Muscle of leg (tissue), 11 donors: ENCODE measurements around the gene CAPZA2. TPM values are rescaled to one million over a fixed set of nuclear protein-coding genes. Genes with fewer than 3 reads are reported as not detected.
"Not testable (repeated sequence)": the region's sequence is repeated elsewhere in the genome, so short reads cannot be mapped to it uniquely, and the experiment has no call there.

Source experiments
- DNase-seq: peaks from one replicate; pipeline ENCODE4 v3.0.0; 2013
- H3K27ac ChIP-seq: one replicate; pipeline ENCODE4 v1.5.1; 2013; ENCODE audit warnings: mild to moderate bottlenecking, low read length, control low read depth
- H3K27me3 ChIP-seq: one replicate; pipeline ENCODE4 v1.6.1; 2013; ENCODE audit warnings: low read length; ENCODE audit not compliant: control insufficient read depth, insufficient read depth
- H3K36me3 ChIP-seq: one replicate; pipeline ENCODE4 v1.6.1; 2013; ENCODE audit warnings: low read length; ENCODE audit not compliant: control insufficient read depth, insufficient read depth
- H3K4me1 ChIP-seq: one replicate; pipeline ENCODE4 v1.6.1; 2013; ENCODE audit warnings: low read length; ENCODE audit not compliant: control insufficient read depth, insufficient read depth
- H3K4me3 ChIP-seq: one replicate; pipeline ENCODE4 v1.5.1; 2013; ENCODE audit warnings: low read length, control low read depth
- H3K9me3 ChIP-seq: replicated peaks from 2 replicates; pipeline ENCODE4 v1.6.1; 2013; ENCODE audit warnings: low read depth, low read length; ENCODE audit not compliant: control insufficient read depth
- WGBS: methylation state at CpG from one replicate; pipeline ENCODE4 v1.1.5; 2013; ENCODE audit warnings: missing lambda C conversion rate; ENCODE audit not compliant: insufficient coverage; 5-methylcytosine and 5-hydroxymethylcytosine counted together
- polyA plus RNA-seq, 8 donors: library from polyadenylated mRNA; unstranded; fragments of 120-200 nt; gene quantifications; one replicate each; pipeline versions ENCODE4 v1.2.1 to v1.2.3, GENCODE V29; 2013; ENCODE audit warnings: inconsistent platforms in 1 of 8, low replicate concordance in 1 of 8; ENCODE audit not compliant: insufficient read length in 8 of 8, insufficient read depth in 1 of 8
- total RNA-seq: library from RNA; stranded (reverse); fragments of 120-200 nt; gene quantifications from one replicate; pipeline ENCODE4 v1.2.4, GENCODE V29; 2013

CAPZA2 gene
- total and polyA plus RNA-seq, 9 donors, result 151 to 244 (median 184) TPM

DNA sequence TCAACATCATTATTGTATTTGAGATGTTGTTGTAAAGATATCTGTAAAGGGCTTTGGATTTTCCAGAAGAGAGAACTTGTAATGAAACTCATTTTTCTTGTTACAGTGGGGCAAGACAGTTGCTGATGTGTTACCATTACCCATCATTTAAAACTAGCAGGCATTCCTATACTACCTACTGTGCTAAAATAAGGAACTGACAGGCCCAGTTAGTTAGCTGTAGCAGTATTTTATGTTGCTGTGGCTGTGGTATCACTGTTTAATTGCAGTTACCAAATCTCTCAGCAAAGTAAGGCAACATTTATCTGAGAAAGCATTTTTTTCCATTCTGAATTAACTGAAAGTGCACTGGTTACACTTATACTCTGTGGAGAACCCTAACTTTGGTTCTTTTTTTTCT lies 100.8 kb downstream of the CAPZA2 start:
- no peak for DNase-seq
- Histone ChIP-seq H3K27me3 (no peaks in the 10 kb centered on the region), H3K36me3 (no peaks in the 10 kb centered on the region), H3K4me1 (peaks cover under 1% of the 10 kb centered on the region), H3K4me3 (no peak overlapping the region), H3K9me3 (no peaks in the 10 kb centered on the region), H3K27ac (no peak overlapping the region)

DNA sequence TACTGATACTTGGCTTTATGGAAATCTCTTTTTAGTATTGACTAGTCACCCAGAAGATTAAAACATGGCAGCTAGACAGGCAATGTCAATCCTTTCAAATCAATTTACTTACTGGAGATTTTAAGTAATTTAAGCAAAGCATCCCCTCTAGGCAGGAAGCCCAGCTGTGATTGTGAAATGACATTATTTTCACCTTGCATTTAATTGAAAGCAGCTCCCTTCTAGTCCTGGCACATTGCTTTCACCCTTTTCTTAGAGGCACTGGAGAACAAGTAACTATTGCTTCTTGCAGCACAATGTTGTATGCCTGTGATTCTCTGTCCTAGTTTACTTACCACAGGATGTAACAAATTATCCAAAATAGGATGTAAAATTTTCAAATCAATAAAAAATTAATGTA lies 104.2 kb downstream of the CAPZA2 start:
- DNase-seq, result no peak

DNA sequence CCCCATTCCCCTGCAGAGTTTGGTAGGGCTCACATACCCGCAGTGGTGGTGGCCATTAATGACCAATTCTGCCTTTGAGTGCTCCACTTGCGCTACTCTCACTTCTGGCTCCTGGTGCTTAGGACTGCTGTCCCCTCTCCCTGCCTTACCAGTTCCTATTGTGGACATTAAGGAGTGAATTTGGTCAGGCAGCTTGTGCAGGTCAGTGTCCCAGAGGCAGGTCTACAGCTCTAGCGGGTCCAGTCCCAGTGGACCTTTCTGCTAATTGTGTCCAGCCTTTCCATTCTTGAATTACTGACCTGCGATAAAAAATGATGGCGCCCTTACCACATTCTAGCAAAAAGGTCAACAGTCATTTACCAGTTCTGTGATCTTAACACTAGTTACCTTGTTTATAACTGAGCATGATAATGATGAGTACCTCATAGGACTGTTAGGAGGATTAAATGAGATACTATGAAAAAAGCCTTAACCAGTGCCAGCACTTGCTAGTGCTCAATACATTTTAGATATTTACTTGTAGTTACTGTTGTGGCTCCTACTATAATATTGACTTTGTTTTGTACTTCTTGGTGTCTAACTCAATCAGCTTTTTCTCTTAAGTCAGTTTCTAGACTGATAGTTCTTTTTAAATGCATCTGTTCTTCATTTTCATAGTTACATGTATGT lies 105.0 kb downstream of the CAPZA2 start:
- Histone ChIP-seq H3K4me3 (no peak overlapping the region), H3K9me3 (no peaks in the 10 kb centered on the region), H3K36me3 (no peaks in the 10 kb centered on the region), H3K27ac (no peak overlapping the region), H3K4me1 (peaks cover 3% of the 10 kb centered on the region), H3K27me3 (no peaks in the 10 kb centered on the region)
- WGBS, result 91% methylated on average over 3 of the region's 5 CpGs
- no peak for DNase-seq

More for the DNA sequence above, 104.2 kb downstream of the CAPZA2 start:
- no peaks in the 10 kb centered on the region for H3K36me3 ChIP-seq
- H3K27me3 ChIP-seq, result no peaks in the 10 kb centered on the region
- H3K27ac ChIP-seq, result no peak overlapping the region
- H3K4me1 ChIP-seq, result peaks cover 3% of the 10 kb centered on the region
- H3K4me3 ChIP-seq, result no peak overlapping the region
- H3K9me3 ChIP-seq, result no peaks in the 10 kb centered on the region

DNA sequence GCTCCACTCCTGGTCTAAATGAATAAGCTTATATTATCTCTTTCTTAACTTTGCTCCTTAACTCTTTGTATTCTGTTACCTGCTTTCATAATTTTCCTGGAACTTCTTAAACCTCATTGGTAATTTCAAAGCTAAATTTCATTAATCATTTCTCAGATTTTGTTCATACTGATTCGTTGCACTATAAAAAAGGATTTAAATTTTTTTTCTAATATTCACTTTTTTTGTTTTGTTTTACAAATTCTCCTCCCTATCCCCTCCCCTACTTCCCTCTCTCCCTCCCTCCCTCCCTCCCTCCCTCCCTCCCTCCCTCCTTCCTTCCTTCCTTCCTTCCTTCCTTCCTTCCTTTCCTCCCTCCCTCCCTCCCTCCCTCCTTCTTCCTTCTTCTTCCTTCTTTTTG lies 105.6 kb downstream of the CAPZA2 start:
- Histone ChIP-seq H3K4me3 (no peak overlapping the region), H3K9me3 (no peaks in the 10 kb centered on the region), H3K36me3 (no peaks in the 10 kb centered on the region), H3K4me1 (peaks cover 3% of the 10 kb centered on the region), H3K27ac (no peak overlapping the region), H3K27me3 (no peaks in the 10 kb centered on the region)
- WGBS, result no CpG with 5 or more reads among the region's 1 CpG
- no peak for DNase-seq

DNA sequence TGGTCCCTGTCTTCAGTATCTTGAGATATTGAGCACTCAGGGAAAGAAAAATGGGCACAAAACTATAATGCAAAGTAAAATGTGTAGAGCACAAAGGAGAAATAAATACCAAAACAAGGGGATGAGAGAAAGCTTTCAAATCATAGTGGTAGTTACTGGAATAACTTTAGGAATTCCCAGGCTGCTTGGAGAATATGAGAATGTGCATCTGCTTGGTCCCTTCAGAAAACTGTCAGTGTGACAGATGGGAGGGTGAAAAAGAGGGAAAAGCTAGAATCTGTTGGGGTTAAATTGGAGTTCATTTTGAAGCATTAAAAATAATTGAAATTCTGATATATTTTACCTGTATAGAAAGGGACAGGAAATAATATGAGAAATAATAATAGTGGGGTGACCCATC lies 106.2 kb downstream of the CAPZA2 start:
- Histone ChIP-seq H3K9me3 (no peaks in the 10 kb centered on the region), H3K36me3 (no peaks in the 10 kb centered on the region), H3K4me3 (no peak overlapping the region), H3K27me3 (no peaks in the 10 kb centered on the region), H3K4me1 (peaks cover 3% of the 10 kb centered on the region), H3K27ac (peak overlapping the region; percentile 7)
- DNase-seq, result no peak

DNA sequence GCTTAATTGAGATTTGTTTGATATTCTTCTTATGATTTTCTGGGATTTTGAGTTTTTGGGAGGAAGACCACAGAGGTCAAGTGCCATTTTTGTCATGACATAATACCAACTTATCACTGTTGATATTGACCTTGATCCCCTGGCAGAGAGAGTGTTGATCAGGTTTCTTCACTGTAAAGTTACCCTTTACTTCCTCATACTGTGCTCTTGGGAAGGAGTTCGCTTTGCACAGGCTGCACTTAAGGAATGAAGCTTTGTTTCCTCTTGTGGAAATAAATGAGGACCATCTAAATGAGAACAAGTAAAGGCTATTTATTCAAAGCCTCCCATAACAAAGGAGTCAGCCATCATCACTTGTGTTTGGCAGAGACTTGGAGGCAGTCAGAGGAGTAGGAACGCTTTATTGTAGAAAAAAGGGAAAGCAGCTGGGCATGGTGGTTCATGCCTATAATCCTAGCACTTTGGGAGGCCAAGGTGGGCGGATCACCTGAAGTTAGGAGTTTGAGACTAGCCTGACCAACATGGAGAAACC lies 107.0 kb downstream of the CAPZA2 start:
- 80% methylated on average over 1 of the region's 3 CpGs for WGBS
- Histone ChIP-seq H3K27me3 (no peaks in the 10 kb centered on the region), H3K4me1 (peaks cover 3% of the 10 kb centered on the region), H3K36me3 (no peaks in the 10 kb centered on the region), H3K9me3 (no peaks in the 10 kb centered on the region), H3K4me3 (no peak overlapping the region), H3K27ac (no peak overlapping the region)
- no peak for DNase-seq

DNA sequence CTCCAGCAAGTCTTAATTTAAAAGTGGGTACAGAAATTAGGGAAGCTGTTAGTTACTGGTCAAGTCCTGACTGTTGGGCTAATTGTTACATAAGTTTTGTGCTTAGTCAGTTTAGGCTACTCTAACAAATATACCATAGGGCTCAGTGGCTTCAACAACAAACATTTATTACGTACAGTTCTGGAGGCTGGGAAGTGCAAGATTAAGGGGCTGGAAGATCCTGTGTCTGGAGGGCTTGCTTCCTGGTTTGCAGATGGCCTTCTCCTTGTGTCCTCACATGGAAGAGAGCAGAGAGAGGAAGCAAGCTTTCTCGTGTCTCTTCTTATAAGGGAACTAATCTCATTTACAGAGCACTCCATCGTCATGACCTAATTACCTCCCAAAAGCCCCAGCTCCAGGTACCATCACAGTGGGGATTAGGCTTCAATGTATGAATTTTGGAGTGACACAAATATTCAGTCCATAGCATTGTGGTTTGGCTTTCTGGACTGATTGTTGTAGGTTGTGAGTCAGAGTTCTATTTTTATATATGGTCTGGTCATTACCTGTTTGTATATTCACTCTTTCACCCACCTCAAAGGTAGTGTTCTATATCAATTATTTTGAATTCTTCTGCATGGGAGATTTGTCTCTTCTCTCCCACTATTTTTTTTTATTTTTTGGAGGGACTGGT lies 108.0 kb downstream of the CAPZA2 start:
- no peak overlapping the region for H3K27ac ChIP-seq
- H3K9me3 ChIP-seq, result no peaks in the 10 kb centered on the region
- no peak for DNase-seq
- H3K4me3 ChIP-seq, result no peak overlapping the region
- H3K36me3 ChIP-seq, result no peaks in the 10 kb centered on the region
- peaks cover 3% of the 10 kb centered on the region for H3K4me1 ChIP-seq
- H3K27me3 ChIP-seq, result no peaks in the 10 kb centered on the region
- no CpG with 5 or more reads among the region's 3 CpGs for WGBS

DNA sequence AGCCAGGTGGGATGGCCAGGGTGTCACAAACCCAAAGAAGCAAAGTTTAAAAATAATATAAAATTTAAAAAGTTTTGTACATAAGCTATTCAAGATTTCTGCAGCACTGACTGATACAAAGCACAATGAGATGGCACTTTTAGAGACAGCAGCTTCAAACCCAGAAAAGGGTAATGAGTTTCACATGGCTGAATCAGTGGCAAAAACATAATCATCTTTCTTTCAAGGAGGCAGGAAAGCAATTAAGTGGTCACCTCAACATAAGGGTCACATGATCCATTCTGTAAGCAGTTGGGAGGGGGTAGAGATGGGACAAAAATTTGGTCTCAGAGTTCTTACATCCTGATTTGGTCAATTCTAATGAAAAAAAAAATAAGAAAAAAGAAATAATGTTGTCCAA lies 108.8 kb downstream of the CAPZA2 start:
- H3K4me3 ChIP-seq, H3K36me3 ChIP-seq, H3K27ac ChIP-seq, DNase-seq, H3K9me3 ChIP-seq, H3K4me1 ChIP-seq, H3K27me3 ChIP-seq: not testable (repeated sequence)

Other genes starting within 250 kb of the CAPZA2 start
- gene MET, start 190.4 kb upstream of the CAPZA2 start, total RNA-seq, result 19.6 TPM
- 10 to 100 TPM in 7 of 8 donors, 1 to 10 TPM in 1; 8.4 to 17.4 (median 13.6) TPM for gene MET, start 190.4 kb upstream of the CAPZA2 start, polyA plus RNA-seq
- gene ST7, start 90.9 kb downstream of the CAPZA2 start, total RNA-seq, result 13.8 TPM
- gene ST7, start 90.9 kb downstream of the CAPZA2 start, polyA plus RNA-seq, result 10 to 100 TPM; 11.6 to 20.7 (median 15.6) TPM